Measurements from ENCODE around the gene STK24.

DNA sequence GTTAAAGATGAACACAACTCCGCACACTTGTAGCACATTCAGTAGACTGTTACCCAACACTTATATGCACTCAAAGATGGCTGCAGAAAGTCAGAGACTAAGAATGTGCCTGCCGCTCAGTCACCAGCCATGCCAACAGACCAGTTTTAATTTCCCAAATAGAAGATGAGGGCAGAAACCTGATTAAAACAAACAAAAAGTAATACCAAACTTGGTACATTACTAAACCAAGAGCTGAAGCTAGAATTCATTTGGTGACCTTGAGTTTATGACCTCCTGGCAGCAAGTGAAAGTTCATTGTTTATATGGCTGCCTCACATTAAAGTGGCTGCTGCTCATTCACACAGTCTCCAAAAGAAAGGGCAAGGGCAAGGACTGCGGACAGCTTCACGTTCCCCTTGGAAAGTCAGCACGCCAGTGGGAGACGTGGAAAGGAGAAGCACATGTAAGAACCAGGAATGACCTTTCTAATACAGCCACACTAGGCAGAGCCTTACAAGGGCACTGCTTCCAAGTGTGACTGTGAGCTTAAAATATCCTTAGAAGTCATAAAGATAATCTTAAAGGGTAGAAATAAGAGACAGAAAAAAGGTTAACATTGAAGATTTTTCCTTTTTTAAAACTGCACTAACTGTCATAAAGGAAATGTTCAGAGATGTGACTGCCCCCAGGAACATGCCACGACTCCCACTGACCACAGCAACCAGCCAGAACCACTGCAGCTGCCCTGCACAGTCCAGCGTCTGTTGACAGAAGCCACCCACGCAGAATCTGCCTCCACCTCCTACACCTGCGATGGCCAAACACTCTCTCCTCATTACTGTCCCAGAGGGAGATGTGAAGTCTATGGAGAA lies 73.5 kb downstream of the STK24 start:
- TF ChIP-seq, protein P1, sequence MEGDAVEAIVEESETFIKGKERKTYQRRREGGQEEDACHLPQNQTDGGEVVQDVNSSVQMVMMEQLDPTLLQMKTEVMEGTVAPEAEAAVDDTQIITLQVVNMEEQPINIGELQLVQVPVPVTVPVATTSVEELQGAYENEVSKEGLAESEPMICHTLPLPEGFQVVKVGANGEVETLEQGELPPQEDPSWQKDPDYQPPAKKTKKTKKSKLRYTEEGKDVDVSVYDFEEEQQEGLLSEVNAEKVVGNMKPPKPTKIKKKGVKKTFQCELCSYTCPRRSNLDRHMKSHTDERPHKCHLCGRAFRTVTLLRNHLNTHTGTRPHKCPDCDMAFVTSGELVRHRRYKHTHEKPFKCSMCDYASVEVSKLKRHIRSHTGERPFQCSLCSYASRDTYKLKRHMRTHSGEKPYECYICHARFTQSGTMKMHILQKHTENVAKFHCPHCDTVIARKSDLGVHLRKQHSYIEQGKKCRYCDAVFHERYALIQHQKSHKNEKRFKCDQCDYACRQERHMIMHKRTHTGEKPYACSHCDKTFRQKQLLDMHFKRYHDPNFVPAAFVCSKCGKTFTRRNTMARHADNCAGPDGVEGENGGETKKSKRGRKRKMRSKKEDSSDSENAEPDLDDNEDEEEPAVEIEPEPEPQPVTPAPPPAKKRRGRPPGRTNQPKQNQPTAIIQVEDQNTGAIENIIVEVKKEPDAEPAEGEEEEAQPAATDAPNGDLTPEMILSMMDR (conservative IDR thresholded peaks at IDR 0.05; ENCODE audit: low read depth, low read length), result no peak
- no peak for TF ChIP-seq EZH2 (IDR thresholded peaks at IDR 0.05; ENCODE audit: borderline replicate concordance, low read depth, low read length, poor library complexity, severe bottlenecking)

Measured in A673 (cell line).